COR-L47 (cell line): ENCODE data around the gene WFDC2.

Experiments used
- DNase-seq: peaks from one replicate; lab custom pipeline; 2025; lab: John Stamatoyannopoulos, UW

The WFDC2 gene

DNA sequence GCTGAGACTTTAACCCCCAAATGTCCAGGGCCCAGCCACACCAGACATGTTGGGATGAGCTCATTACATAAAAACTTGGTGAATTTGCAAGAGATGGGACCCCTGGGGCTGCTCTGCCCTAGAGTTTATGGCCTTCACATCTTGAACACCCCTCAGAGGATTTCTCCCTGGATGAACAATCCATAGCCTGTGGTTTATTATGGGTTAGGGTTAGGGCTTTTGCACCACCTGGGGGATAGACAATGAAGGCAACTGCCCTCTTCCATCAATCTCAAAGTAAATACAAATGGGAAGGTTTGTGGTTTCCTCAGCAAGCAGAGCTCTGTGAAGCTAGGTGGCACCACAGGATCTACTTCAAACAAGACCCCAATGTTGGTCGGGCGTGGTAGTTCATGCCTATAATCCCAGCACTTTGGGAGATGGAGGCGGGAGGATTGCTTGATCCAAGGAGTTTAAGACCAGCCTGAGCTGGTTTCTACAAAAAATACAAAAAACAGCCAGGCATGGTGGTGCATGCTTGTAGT is 28.5 kb downstream of the WFDC2 start:
- DNase-seq = no peak

DNA sequence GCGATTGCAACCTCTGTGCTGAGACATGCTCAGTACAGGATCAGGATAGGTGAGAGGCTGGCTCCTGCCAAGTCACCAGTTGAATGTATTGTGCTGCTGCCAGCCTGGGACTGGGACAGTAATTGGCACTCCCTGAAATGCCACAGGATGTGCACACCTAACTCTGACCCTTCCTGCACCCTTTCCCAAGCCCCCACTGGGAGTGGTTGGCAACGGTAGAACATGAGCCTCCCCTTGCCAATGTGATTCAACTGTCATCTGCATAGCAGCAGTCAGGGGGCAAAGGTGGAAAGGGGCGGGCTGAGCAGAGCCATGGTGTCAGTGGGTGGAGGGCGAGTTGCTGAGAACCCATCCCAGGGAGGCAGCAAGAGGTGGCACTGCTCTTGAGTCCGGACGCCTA is 30.5 kb downstream of the WFDC2 start:
- DNase-seq = no peak

DNA sequence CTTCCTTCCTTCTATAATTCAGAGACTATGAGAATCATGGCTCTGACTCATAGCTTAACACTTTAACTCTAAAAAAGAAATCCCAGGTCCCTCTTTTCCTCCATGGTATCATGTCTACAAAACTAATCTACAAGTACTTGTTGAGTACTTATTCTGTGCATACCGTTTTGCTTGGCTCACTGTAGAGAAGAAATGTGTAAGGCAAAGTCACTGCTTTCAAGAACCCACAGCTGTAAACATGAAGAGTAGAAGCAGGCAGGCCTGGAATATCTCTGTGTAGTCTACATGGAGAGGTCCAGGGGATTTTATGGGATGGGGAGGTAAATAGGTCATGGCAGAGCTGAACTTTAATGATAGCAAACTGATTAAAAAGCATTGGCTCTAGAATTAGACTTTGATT is 32.0 kb downstream of the WFDC2 start:
- no peak for DNase-seq

DNA sequence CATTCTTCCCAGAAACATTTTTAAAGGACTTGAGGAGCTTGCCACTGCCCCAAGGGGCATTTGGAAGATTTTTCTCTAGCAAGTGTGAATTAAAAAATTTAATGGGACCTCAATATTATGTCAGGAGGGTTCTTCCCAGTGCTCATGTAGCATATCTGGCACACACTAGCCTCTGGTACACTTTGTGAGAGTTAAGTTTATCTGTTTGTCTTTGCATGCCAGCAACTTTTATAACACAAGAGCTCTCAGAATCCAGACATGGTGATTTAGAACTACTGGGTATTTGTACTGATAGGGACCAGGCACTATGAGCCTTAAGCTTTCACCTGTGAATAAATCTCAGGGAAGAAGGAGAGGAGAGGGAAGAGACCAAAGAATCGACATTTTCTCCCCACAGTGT is 33.0 kb downstream of the WFDC2 start:
- no peak for DNase-seq

DNA sequence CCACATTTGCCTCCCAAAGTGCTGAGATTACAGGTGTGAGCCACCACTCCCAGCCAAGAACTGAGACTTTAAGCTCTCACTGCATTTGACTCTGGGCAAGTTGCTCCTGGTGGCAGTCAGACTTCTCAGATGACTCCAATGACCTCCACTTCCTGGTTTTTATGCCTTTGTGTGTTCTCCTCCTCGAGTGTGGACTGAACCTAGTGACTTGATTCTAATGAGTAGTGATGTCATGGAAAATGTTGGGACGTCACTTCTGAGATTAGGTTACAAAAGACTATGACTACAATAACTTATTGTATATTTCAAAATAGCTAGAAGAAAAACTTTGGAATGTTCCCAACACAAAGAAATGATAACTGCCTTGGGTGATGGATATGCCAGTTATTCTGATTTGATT is 33.9 kb downstream of the WFDC2 start:
- DNase-seq = no peak

DNA sequence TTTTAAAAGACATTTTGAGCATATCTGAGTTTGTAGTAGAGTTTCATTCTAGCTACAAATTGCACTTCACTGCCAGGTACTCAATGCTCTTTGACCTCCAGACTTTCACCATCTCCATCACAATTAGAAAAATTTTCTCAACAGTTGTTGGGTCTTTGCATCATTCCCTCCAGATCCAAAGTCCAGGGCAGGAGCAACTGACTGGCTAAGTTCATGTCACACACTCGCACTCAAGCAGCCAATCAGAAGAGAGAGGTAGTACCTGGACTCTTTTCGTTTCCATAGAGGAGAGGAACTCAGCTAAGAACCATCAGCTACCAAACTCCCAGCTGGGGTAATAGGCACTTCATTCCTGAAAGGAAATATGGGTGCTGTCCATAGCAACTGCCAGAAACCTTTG is 36.8 kb downstream of the WFDC2 start:
- DNase-seq = no peak

DNA sequence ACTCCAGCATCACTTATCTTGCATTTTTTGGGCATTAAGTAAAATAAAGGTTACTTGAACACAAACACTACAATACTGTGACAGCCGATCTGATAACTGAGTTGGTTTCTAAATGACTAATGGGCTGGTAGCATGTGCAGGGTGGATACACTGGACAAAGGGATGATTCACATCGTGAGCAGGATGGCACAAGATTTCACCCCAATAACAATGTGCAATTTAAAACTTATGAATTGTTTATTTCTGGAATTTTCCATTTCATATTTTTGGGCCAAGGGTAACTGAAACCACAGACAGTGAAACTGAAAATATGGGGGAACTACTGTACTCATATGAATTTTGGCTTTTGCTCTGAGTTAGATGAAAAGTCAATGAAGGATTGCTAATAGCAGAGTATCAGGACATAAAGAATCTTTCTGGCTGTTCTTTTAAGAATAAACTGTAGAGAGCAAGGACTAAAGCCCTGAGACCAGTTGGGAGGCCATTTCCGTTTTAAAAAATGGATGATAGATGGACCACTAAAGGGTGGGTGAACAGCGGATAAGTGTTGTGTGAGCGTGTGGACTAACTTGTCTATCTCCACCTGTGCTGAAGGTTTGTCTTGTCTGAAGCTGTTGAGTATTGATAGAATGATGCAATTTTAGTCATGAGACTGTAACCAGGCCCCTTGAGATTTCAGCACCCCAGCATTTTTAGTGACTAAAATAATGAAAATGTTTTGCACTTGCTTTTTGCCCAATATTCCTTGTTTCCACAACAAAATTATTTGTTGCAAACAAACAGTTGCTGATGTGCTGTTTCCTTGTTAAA is 37.7 kb downstream of the WFDC2 start:
- no peak for DNase-seq

DNA sequence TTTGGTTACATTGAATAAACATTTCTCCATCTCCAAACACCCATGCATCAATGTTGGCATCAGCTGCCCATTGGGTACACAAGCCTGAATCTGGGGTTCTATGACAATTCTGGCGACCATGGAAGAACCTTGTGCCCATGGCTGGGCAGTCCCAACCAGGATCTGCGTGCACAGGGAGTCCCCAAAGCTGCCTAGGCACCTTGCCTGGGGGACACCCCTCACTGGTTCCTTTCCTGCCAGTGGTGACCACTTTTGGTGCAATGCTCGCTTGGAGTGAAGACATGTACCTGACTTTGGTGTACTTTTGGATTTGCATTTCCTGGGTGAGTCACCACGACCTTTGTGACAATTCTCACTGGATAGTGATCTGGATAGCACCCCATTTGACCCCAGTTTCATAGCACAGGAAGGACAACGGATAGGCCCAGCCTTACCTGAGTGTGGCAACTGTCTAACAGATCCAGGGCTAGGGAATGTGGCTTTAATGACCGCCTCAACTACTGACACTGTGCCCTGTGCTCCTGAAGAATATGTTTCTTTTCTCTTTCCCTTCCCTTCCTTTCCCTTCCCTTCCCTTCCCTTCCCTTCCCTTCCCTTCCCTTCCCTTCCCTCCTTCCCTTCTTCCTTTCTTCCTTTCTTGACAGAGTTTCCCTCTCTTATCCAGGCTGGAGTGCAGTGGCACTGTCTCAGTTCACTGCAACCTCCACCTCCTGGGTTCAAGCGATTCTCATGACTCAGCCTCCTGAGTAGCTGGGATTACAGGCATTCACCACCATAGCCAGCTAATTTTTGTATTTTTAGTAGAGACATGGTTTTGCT is 38.7 kb downstream of the WFDC2 start:
- no peak for DNase-seq

DNA sequence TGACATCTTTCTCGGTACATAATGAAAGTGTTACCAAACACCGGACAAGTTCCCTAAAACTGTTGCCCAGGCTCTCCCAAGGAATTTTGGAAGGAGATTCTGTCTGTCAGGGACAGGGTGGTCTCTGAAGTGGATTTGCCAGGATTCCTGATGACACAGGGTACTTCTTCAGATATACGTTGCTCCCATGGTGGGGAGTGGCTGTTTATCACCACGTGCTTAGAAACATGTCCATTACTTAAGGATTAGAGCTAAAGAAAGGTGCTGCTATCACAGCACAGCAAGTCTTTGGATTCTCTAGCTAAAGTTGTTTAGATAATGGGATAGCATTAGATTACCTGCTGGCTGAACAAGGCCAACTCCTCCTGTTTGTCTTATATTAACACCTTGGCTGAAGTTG is 39.5 kb downstream of the WFDC2 start:
- DNase-seq = no peak

DNA sequence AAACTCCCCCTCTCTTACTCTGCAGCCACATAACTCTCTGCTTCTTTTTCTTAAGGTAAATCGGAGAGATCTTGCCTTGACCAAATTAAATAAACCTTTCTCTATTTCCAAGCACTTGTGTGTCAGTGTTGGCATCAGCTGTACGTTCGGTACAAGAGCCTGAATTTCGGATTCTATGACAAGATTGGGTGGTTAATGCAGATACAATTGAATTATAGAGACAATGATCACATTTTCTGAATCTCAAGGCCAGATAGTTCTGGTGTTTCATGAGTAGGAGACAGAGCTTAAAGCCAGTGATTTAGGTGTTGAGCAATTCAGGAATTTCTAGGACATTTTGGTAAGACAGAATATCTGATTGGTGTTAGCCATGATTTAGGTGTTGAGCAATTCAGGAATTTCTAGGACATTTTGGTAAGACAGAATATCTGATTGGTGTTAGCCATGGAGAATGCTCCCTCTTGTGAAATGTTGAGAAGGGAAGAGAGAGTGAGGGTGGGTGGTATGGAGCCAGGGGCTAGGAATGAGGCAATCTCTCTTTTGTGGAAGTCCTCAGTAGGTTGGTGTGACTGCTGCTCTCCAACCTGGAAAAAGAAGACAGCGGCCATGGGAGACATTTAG is 40.8 kb downstream of the WFDC2 start:
- DNase-seq = no peak

DNA sequence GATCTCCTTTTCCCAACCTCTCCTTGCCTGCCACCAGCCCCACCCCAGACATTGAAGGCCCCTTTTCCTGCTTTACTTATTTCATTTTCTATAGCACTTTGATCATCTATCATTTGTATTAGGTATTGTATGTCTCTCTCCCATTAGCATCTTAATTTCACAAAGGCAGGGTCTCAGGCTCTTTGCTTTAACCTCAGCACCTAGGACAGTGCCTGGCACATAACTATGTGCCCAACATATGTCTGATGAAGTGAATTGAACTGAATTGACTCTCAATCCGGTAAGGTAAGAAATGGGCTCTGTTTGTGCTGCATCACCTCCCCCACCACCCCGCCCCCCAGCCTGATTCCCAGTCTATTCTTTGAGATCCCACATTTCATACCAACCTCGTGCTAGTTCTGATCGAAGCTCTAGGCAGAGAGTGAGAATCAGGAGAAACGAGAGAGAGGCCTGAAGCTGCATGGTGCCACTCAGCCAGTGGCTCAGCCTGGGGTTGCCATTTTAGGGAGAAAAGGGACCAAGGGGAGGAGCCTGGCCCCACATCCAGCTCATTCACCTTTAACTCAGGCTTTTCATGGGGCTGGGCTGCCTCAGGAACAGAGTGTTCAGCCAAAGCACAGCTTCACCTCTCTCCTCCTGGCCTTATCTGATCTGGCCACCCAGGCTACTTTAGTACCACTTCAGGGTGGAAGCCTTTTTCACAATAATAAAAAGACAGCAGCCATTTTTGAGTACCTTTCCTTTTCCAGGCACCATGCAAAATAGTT is 45.8 kb downstream of the WFDC2 start, which contains the start of gene SPINT3:
SPINT3 (minus strand) TSS at position 476 of the 767 bp plus-strand sequence; CDS start at position 462, 14 bp downstream.
- DNase-seq = no peak

DNA sequence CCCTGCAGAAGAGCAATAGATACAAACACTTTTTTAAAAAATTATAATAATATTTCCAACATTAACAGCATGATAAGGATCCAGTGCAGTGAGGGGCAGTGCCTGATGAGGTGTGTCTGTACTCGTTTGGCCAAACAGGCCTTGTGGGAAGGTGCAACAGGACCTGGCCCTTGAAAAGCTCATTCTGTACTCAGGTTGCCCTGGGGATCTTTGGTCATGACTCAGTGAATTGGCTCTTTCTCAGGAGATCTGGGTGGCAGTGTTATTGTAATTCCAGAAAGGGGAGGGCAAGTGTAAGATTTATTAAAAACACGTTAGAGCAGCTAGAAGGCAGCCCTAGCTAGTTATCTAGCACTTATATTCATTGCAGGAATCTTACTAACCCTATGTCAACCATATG is 48.7 kb downstream of the WFDC2 start:
- no peak for DNase-seq

DNA sequence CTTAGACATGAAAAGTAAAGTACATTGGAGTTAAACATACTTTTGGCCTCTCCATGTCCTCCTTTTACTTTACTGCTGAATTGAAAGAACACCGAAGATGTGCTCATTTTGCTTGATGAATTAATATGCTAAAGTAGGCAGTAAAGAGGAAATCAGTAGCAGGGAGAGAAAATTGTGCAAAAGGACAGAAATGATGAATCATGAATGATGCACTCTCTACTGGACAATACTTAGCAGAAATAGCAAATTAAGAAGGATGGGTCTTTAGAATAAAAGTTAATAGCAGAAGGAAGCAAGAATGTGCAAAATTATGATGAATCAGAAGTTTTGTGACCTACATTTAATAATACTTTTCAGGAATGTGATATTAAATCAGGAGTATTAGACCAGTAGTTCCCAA is 54.3 kb downstream of the WFDC2 start:
- no peak for DNase-seq

DNA sequence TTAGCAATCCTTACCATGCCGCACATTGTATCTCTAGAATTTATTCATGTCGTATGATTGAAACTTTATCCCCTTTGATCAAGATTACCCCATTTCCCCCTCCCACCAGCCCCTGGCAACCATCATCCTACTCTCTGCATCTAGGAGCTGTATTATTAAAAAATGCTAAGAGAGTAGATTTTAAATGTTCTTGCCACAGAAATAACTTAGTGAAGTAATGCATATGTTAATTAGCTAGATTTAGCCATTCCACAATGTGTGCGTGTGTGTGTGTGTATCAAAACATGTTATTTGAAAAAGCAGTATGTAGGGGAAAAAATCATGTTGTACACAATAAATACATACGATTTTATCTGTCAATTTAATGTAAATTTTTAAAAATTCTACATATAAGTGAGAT is 57.7 kb downstream of the WFDC2 start:
- DNase-seq = no peak
